HFF-Myc (cell line): ENCODE measurements around the gene SPRY4.

ENCODE experiments used
- DNase-seq: peaks from one replicate; pipeline ENCODE4 v3.0.0-alpha.2; 2011; ENCODE audit warnings: low read depth; ENCODE audit errors: extremely low read depth
- H3K4me3 ChIP-seq: replicated peaks from 2 replicates; pipeline ENCODE4 v1.5.1; 2011; ENCODE audit warnings: low read depth, mild to moderate bottlenecking, control low read depth, low read length
- CTCF ChIP-seq: IDR thresholded peaks from 2 replicates; pipeline ENCODE4 v1.5.1; 2012; ENCODE audit warnings: mild to moderate bottlenecking, low read depth, low read length, control low read depth; ENCODE audit errors: missing control alignments

SPRY4 gene

GRCh38 chr5:142325725-142326479 is 1.1 kb upstream of the SPRY4 start:
- H3K4me3 ChIP-seq, result peak overlapping the region; percentile 98
- DNase-seq, result no peak
- no peak for TF ChIP-seq CTCF

GRCh38 chr5:142324136-142324870 is 518 bp downstream of the SPRY4 start:
- peak; percentile 18 for TF ChIP-seq CTCF
- no peak for DNase-seq
- H3K4me3 ChIP-seq, result peak overlapping the region; percentile 98

GRCh38 chr5:142323480-142324135 is 1.2 kb downstream of the SPRY4 start:
- no peak for DNase-seq
- peak overlapping the region; percentile 98 for H3K4me3 ChIP-seq
- TF ChIP-seq CTCF, result no peak

GRCh38 chr5:142322747-142323479 is 1.9 kb downstream of the SPRY4 start:
- no peak for DNase-seq
- peak overlapping the region; percentile 98 for H3K4me3 ChIP-seq
- TF ChIP-seq CTCF, result no peak

- no peak for DNase-seq
- TF ChIP-seq CTCF, result no peak
- H3K4me3 ChIP-seq, result peak overlapping the region; percentile 98
Measured at GRCh38 chr5:142322403-142322746, 2.4 kb downstream of the SPRY4 start.

GRCh38 chr5:142320851-142321560 is 3.8 kb downstream of the SPRY4 start:
- DNase-seq, result no peak
- H3K4me3 ChIP-seq, result peak overlapping the region; percentile 98
- TF ChIP-seq CTCF, result no peak
